IPS-11a (cell line): ENCODE measurements around the gene UBE2G2.

ENCODE experiments used
- H3K4me3 ChIP-seq: one replicate; pipeline ENCODE4 v1.5.1; 2013; ENCODE audit warnings: low read depth, low read length, control low read depth

UBE2G2 gene

GRCh38 chr21:44753357-44753756 lies 48.3 kb downstream of the UBE2G2 start:
- no peak overlapping the region for H3K4me3 ChIP-seq

DNA sequence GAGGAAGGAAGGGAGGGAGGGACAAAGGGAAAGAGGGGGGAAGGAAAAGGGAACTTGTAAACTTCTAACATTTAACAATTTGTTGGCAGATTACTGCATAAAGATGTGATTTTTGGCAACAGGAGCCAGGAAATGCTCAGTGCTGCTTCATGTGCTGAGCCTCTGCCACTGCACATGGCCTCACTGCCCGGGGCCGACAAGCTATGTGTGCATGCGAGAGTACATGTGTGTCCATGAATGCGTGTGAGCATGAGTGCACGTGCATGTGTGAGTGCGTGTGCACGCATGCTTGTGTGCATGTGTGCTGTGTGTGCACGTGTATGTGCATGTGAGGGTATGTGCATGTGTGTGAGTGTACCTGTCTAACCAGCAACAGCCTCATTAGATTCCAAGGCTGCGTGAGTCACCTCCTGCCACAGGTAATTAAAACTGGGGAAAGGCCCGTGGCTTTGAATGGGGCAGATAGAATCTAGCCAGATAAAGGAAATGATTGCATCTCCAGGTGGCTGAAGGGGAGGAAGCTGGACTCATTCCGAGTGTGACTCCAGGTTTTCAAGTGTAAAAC lies 48.9 kb downstream of the UBE2G2 start:
- no peak overlapping the region for H3K4me3 ChIP-seq

GRCh38 chr21:44751799-44752636 lies 49.6 kb downstream of the UBE2G2 start:
- no peak overlapping the region for H3K4me3 ChIP-seq

DNA sequence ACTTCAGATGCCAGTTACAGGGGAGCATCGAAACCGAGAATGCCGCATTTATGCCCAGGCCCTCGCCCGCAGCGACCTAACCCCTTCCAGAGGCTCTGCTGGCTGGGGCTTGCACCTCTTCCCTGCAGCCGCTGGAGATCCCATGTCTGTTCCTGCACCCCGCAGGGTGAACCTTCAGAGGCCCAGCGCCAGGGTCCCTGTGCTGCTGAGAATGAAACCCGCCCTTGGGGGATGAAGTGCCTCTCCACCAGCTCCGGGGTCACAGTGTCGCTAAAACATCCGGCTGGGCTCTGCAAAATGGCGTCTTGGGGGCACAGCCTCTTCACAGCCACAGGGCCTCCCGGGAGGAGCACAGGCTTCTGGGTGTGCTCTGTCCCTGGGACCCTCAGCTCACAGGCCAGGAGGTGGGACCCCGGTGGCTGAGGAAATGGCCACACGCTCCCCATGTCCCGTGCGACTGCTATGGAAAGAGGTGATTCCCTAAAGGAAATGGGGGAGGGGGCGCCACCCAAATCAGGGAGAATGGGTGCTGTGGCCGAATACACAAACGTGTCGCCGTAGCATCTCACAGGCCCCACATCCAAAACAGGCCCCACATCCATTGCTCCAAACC lies 50.3 kb downstream of the UBE2G2 start:
- no peak overlapping the region for H3K4me3 ChIP-seq

- no peak overlapping the region for H3K4me3 ChIP-seq
These were observed 51.0 kb downstream of the UBE2G2 start for GRCh38 chr21:44750675-44751025.

GRCh38 chr21:44749759-44750674 lies 51.6 kb downstream of the UBE2G2 start:
- H3K4me3 ChIP-seq, result no peak overlapping the region

- peak overlapping the region; percentile 38 for H3K4me3 ChIP-seq
These were observed 52.4 kb downstream of the UBE2G2 start for GRCh38 chr21:44749116-44749758.

GRCh38 chr21:44748621-44749020 lies 53.0 kb downstream of the UBE2G2 start:
- peak overlapping the region; percentile 38 for H3K4me3 ChIP-seq

GRCh38 chr21:44742418-44743153 lies 59.0 kb downstream of the UBE2G2 start:
- no peak overlapping the region for H3K4me3 ChIP-seq

- H3K4me3 ChIP-seq, result no peak overlapping the region
These were observed 59.7 kb downstream of the UBE2G2 start for GRCh38 chr21:44741921-44742320.

- no peak overlapping the region for H3K4me3 ChIP-seq
These were observed 60.9 kb downstream of the UBE2G2 start for GRCh38 chr21:44740742-44741141.

DNA sequence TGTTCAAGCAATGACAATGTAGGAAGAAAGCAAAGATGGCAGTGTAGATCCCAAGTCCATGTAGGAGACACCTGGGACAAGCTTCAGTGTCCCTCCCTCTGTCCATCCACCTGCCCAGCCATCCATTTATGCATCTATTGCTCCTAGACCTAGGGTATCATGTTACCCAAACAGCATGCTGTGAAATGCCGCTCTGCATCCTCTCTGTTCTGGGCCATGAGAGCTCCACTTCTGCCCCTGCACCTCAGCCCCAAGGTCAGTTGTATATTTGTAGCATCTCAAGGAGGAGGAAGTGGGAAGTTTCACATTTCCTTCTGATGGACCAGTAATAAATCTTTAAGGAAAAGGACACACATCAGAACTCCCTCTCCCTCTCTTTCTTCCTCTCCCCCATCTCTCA lies 62.3 kb downstream of the UBE2G2 start:
- no peak overlapping the region for H3K4me3 ChIP-seq

GRCh38 chr21:44738621-44739020 lies 63.0 kb downstream of the UBE2G2 start:
- no peak overlapping the region for H3K4me3 ChIP-seq

DNA sequence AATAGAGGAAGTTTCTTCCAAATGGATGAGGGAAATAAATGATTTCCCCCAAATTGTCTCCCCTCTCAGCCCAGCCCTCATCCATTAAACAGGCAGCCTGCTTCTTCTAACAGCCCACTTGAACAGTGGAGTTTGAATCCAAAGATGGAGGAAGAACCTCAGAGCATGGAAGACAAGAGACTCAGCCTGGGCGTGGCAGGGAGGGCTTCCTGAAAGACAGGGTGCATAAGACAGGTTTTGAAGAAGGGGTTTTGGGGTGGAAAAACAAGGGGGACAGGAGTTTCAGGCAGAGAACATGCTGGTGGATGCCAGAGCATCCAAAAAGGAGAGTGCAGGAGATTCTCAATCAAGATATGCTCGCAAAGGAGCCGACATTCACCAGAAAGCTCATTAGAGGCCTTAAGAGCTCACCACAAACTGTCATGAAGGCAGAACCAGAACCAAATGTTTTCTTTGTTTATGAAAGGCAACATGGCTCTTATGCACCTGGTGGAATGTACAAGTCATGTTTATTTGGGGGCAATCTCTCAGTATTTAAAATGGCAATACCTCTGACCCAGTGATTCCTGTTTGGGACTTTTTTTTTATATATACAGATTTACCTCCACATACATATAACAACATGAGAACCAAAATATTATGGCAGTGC lies 63.8 kb downstream of the UBE2G2 start:
- no peak overlapping the region for H3K4me3 ChIP-seq

GRCh38 chr21:44736291-44737004 lies 65.2 kb downstream of the UBE2G2 start:
- H3K4me3 ChIP-seq, result no peak overlapping the region

- H3K4me3 ChIP-seq, result no peak overlapping the region
These were observed 65.8 kb downstream of the UBE2G2 start for GRCh38 chr21:44735821-44736220.

DNA sequence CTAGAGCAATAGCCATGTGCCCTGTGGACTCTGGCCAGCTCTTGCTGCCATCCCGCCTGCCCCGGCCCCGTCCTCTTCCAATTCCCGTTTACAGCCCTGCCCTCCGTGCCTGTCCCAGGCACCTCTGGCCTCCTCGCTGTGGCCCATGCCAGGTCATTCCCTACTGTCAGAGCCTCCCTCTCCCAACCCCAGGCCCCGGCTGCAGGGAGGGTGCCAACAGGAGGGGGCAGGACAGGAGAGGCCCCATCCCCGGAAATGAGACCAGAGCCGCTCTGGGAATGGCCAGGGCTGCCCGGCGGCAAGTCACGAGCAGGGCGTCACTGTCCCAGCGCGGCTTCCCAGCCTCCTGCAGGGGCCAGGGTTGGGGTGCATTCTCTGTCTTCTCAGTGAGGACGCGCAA lies 66.8 kb downstream of the UBE2G2 start:
- H3K4me3 ChIP-seq, result no peak overlapping the region

GRCh38 chr21:44734026-44734745 lies 67.4 kb downstream of the UBE2G2 start:
- no peak overlapping the region for H3K4me3 ChIP-seq
